RWPE2 (cell line): ENCODE data around the gene GRPR.
"Not testable (repeated sequence)": the region's sequence is repeated elsewhere in the genome, so short reads cannot be mapped to it uniquely, and the experiment has no call there.

Experiments
- ATAC-seq: fragments of 200-7000 bp; cut with Tn5 transposase; 3 replicates; pipeline ENCODE4 v1.9.1; 2021; ENCODE audit warnings: low read depth
- DNase-seq: peaks from one replicate; pipeline ENCODE4 v3.0.0-alpha.2; 2020; ENCODE audit warnings: low spot score
- H3K27ac ChIP-seq: fragments of 450-650 bp; 2 replicates; pipeline ENCODE4 v1.5.1; 2017; ENCODE audit warnings: mild to moderate bottlenecking; ENCODE audit not compliant: poor library complexity, severe bottlenecking
- H3K27me3 ChIP-seq: fragments of 250-450 bp; sonication (Bioruptor Pico); 2 replicates; pipeline ENCODE4 v1.5.1; 2021; ENCODE audit warnings: mild to moderate bottlenecking, moderate library complexity; ENCODE audit not compliant: insufficient read depth, poor library complexity, severe bottlenecking
- H3K36me3 ChIP-seq: fragments of 250-450 bp; sonication (Bioruptor Pico); 2 replicates; pipeline ENCODE4 v1.5.1; 2020; ENCODE audit warnings: low read depth, mild to moderate bottlenecking, moderate library complexity
- H3K4me1 ChIP-seq: fragments of 250-450 bp; sonication (Bioruptor Pico); 2 replicates; pipeline ENCODE4 v1.5.1; 2021; ENCODE audit warnings: mild to moderate bottlenecking, moderate library complexity; ENCODE audit not compliant: insufficient read depth, poor library complexity, severe bottlenecking
- H3K4me3 ChIP-seq: fragments of 250-450 bp; sonication (Bioruptor Pico); 2 replicates; pipeline ENCODE4 v1.5.1; 2021; ENCODE audit warnings: mild to moderate bottlenecking, moderate library complexity; ENCODE audit not compliant: severe bottlenecking
- H3K9me3 ChIP-seq: fragments of 250-450 bp; sonication (Bioruptor Pico); 2 replicates; pipeline ENCODE4 v1.5.1; 2021; ENCODE audit warnings: mild to moderate bottlenecking, moderate library complexity; ENCODE audit not compliant: severe bottlenecking
- CTCF ChIP-seq: fragments of 450-650 bp; IDR thresholded peaks from one replicate; pipeline ENCODE4 v1.5.1; 2017; ENCODE audit warnings: mild to moderate bottlenecking, moderate library complexity; ENCODE audit not compliant: poor library complexity, severe bottlenecking

GRPR gene

DNA sequence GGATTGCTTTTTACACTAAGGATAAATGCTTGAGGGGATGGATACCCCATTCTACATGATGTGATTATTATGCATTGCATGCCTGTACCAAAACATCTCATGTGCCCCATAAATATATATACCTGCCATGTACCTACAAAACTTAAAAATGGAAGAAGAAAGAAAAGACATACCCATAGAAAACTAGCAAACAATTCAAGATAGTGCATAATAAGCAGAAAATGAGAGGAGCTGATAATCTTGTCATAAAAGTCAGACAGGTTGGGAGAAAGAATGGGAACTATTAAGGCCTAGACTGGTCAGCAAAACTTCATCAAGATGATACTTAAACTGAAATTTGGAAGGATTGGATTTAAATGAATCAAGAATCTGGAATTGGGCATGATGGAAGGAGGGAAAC, 22.3 kb downstream of the GRPR start:
- H3K4me1 ChIP-seq, result peaks cover 5% of the 10 kb centered on the region
- no peak for TF ChIP-seq CTCF
- H3K36me3 ChIP-seq, result no peaks in the 10 kb centered on the region
- no peaks in the 10 kb centered on the region for H3K9me3 ChIP-seq
- ATAC-seq (no peak), DNase-seq (no peak)
- no peak overlapping the region for H3K4me3 ChIP-seq
- H3K27me3 ChIP-seq, result no peaks in the 10 kb centered on the region
- no peak overlapping the region for H3K27ac ChIP-seq

DNA sequence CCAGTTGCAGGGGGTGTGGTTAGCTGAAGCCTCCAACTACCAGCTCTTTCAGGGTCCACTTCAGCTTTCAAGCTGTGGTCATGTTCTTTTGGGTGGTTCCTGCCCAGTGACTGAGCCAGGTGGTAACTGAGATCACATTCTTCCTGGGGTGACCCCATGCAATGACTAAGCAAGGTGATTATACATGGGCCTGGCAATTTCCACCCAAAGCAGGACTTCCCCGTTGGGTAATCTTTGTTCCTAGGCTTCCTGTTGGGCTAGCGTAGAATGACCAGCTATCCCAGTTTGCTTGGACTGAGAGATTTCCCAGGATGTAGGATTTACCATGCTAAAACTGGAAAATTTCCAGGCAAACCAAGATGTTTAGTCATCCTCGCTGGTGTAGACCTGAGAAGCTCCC, 25.5 kb downstream of the GRPR start:
- no peak for DNase-seq
- H3K9me3 ChIP-seq, result no peaks in the 10 kb centered on the region
- H3K27ac ChIP-seq, result peak overlapping the region; percentile 57
- no peak for TF ChIP-seq CTCF
- H3K27me3 ChIP-seq, result no peaks in the 10 kb centered on the region
- H3K4me1 ChIP-seq, result peaks cover 5% of the 10 kb centered on the region
- H3K36me3 ChIP-seq, result no peaks in the 10 kb centered on the region
- no peak overlapping the region for H3K4me3 ChIP-seq
- ATAC-seq, result peak; percentile 72

- DNase-seq (no peak), ATAC-seq (no peak)
- Histone ChIP-seq H3K9me3 (no peaks in the 10 kb centered on the region), H3K27me3 (no peaks in the 10 kb centered on the region), H3K4me1 (peaks cover 5% of the 10 kb centered on the region), H3K36me3 (no peaks in the 10 kb centered on the region), H3K4me3 (no peak overlapping the region), H3K27ac (no peak overlapping the region)
- no peak for TF ChIP-seq CTCF
Measured at GRCh38 chrX:16155581-16156096, 32.3 kb downstream of the GRPR start.

- no peaks in the 10 kb centered on the region for H3K27me3 ChIP-seq
- no peak for TF ChIP-seq CTCF
- no peak for DNase-seq
- no peak overlapping the region for H3K27ac ChIP-seq
- no peak overlapping the region for H3K4me3 ChIP-seq
- H3K9me3 ChIP-seq, result no peaks in the 10 kb centered on the region
- H3K36me3 ChIP-seq, result no peaks in the 10 kb centered on the region
- no peak for ATAC-seq
- peaks cover 10% of the 10 kb centered on the region for H3K4me1 ChIP-seq
Measured at GRCh38 chrX:16156692-16157331, 33.4 kb downstream of the GRPR start.

GRCh38 chrX:16160729-16161128, 37.4 kb downstream of the GRPR start:
- no peak for DNase-seq
- Histone ChIP-seq H3K4me3 (no peak overlapping the region), H3K9me3 (no peaks in the 10 kb centered on the region), H3K27me3 (no peaks in the 10 kb centered on the region), H3K4me1 (peaks cover 10% of the 10 kb centered on the region), H3K27ac (peak overlapping the region; percentile 93), H3K36me3 (no peaks in the 10 kb centered on the region)
- no peak for TF ChIP-seq CTCF
- ATAC-seq, result peak; percentile 92

GRCh38 chrX:16161173-16161572, 37.8 kb downstream of the GRPR start:
- not testable (repeated sequence) for DNase-seq, H3K27me3 ChIP-seq, H3K9me3 ChIP-seq, ATAC-seq, H3K4me3 ChIP-seq, H3K4me1 ChIP-seq, H3K36me3 ChIP-seq
- H3K27ac ChIP-seq, result peak overlapping the region; percentile 93
